Peyer's patch (tissue), 4 donors: ENCODE measurements around the gene UNC93B1. TPM values are rescaled to one million over a fixed set of nuclear protein-coding genes. Genes with fewer than 3 reads are reported as not detected.
"Not testable (repeated sequence)": the region's sequence is repeated elsewhere in the genome, so short reads cannot be mapped to it uniquely, and the experiment has no call there.

Experiments used
- DNase-seq, 3 donors: peaks; one replicate each; pipeline ENCODE4 v3.0.0-alpha.2; 2017 to 2019
- H3K27ac ChIP-seq, 4 donors: fragments of 200-600 bp; sonication (generic); one replicate each; pipeline ENCODE4 v1.5.1; 2016 to 2019
- H3K27me3 ChIP-seq, 2 donors: fragments of 200-600 bp; sonication (generic); one replicate each; pipeline ENCODE4 v1.5.1; 2019
- H3K36me3 ChIP-seq, 3 donors: fragments of 200-600 bp; sonication (generic); one replicate each; pipeline ENCODE4 v1.5.1; 2016 to 2019
- H3K4me1 ChIP-seq, 4 donors: fragments of 200-600 bp; sonication (generic); one replicate each; pipeline ENCODE4 v1.5.1; 2016 to 2019
- H3K4me3 ChIP-seq, 4 donors: fragments of 200-600 bp; sonication (generic); 1 replicate in 3 of 4; 2 replicates in 1 of 4; pipeline ENCODE4 v1.5.1; 2016 to 2019; ENCODE audit warnings: mild to moderate bottlenecking in 1 of 4
- H3K9me3 ChIP-seq, 4 donors: fragments of 200-600 bp; sonication (generic); one replicate each; pipeline ENCODE4 v1.5.1; 2016 to 2019; ENCODE audit warnings: mild to moderate bottlenecking in 1 of 4
- POLR2A ChIP-seq, 2 donors: fragments of 450-650 bp; IDR thresholded peaks; one replicate each; pipeline ENCODE4 v1.5.1; 2017; ENCODE audit warnings: antibody characterized with exemption in 2 of 2, mild to moderate bottlenecking in 2 of 2, moderate library complexity in 2 of 2
- total RNA-seq, 4 donors: library from RNA; depleted of rRNA; stranded (reverse); fragments of >200 nt; gene quantifications; one replicate each; pipeline ENCODE4 v1.1.0, GENCODE V29; 2016
- TF ChIP-seq, protein P1 (sequence below), 6 experiments: fragments of 450-650 bp in 4 of 6; fragments of 200-600 bp in 2 of 6; sonication (generic) in 1 of 6; IDR thresholded peaks; one replicate each; pipeline ENCODE4 v1.5.1; 2017 to 2019; ENCODE audit warnings: antibody characterized with exemption in 6 of 6, mild to moderate bottlenecking in 3 of 6, moderate library complexity in 1 of 6

The UNC93B1 gene
- total RNA-seq, 4 donors from 2014 or later: 68.7 to 154 (median 91.6) TPM

GRCh38 chr11:67996622-67997474 lies 7.0 kb downstream of the UNC93B1 start:
- Histone ChIP-seq H3K9me3 (no peaks in the 10 kb centered on the region), H3K4me3 (peak overlapping the region in 2 of 4 donors; percentile 8 to 36), H3K36me3 (peaks cover 0 to 4% (median 0%) of the 10 kb centered on the region in 3 donors), H3K27me3 (no peaks in the 10 kb centered on the region), H3K27ac (peak overlapping the region in 2 of 4 donors; percentile 78 to 85), H3K4me1 (peaks cover 0 to 37% (median 20%) of the 10 kb centered on the region in 4 donors)
- TF ChIP-seq, protein P1, sequence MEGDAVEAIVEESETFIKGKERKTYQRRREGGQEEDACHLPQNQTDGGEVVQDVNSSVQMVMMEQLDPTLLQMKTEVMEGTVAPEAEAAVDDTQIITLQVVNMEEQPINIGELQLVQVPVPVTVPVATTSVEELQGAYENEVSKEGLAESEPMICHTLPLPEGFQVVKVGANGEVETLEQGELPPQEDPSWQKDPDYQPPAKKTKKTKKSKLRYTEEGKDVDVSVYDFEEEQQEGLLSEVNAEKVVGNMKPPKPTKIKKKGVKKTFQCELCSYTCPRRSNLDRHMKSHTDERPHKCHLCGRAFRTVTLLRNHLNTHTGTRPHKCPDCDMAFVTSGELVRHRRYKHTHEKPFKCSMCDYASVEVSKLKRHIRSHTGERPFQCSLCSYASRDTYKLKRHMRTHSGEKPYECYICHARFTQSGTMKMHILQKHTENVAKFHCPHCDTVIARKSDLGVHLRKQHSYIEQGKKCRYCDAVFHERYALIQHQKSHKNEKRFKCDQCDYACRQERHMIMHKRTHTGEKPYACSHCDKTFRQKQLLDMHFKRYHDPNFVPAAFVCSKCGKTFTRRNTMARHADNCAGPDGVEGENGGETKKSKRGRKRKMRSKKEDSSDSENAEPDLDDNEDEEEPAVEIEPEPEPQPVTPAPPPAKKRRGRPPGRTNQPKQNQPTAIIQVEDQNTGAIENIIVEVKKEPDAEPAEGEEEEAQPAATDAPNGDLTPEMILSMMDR (IDR thresholded peaks at IDR 0.05): no peak
- TF ChIP-seq POLR2A (IDR thresholded peaks at IDR 0.05): no peak
- peak; percentile 44 to 94 (median 87) for DNase-seq

DNA sequence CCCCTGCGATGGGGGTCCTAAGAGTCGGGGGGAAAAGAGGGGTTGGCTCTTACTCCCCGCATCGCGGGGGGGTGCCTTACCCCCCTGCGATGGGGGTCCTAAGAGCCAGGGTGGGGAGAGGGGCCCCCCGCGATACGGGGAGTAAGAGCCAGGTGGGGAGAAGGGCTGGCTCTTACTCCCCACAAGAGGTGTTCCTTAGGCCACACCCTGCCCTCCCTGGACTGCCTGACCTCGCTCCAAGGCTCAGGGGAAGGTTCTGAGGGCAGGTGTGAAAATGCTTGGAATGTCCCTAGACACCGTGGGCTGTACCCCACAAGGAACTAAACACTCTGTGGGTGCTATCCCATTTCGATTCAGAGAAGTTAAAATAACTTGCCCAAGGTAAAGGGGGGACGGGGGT lies 7.8 kb downstream of the UNC93B1 start:
- Histone ChIP-seq H3K9me3 (no peaks in the 10 kb centered on the region), H3K27me3 (no peaks in the 10 kb centered on the region), H3K4me3 (no peak overlapping the region), H3K27ac (peak overlapping the region in 1 of 4 donors; percentile 85), H3K36me3 (peaks cover 0 to 4% (median 0%) of the 10 kb centered on the region in 3 donors), H3K4me1 (peaks cover 0 to 37% (median 22%) of the 10 kb centered on the region in 4 donors)
- TF ChIP-seq POLR2A (IDR thresholded peaks at IDR 0.05): no peak
- TF ChIP-seq, protein P1 (IDR thresholded peaks at IDR 0.05): no peak
- peak; percentile 2 to 44 (median 43) for DNase-seq

GRCh38 chr11:67995579-67995978 lies 8.3 kb downstream of the UNC93B1 start:
- not testable (repeated sequence) for H3K4me3 ChIP-seq, H3K9me3 ChIP-seq, H3K36me3 ChIP-seq, H3K27ac ChIP-seq, H3K27me3 ChIP-seq
- H3K4me1 ChIP-seq: peaks cover 0 to 37% (median 22%) of the 10 kb centered on the region in 4 donors
- DNase-seq: peak in 2 of 3 donors; percentile 11 to 36

GRCh38 chr11:67995129-67995528 lies 8.8 kb downstream of the UNC93B1 start:
- H3K4me1 ChIP-seq: peaks cover 0 to 36% (median 22%) of the 10 kb centered on the region in 4 donors
- not testable (repeated sequence) for H3K27ac ChIP-seq, H3K4me3 ChIP-seq, H3K27me3 ChIP-seq, H3K36me3 ChIP-seq, H3K9me3 ChIP-seq
- peak in 1 of 3 donors; percentile 42 for DNase-seq

DNA sequence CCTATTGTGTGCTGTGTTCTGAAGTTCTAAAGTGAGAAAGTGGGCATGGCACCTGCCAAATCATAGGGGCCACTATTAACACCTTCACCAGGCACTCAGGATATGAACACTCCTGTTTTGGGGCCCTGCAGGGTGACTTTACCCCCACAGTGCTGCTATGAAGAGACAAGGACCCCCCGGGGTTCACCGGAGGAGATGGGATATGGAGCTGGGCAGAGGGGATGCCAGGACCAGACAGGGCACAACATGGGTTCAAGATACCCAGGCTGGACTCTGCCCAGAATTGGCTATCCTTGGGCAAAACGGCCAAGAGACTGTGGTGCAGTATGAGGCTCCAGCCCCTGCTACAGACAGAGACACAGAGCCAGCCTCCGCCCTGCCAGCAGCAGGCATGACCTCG lies 9.5 kb downstream of the UNC93B1 start:
- H3K36me3 ChIP-seq, H3K27me3 ChIP-seq, H3K4me3 ChIP-seq, H3K9me3 ChIP-seq: not testable (repeated sequence)
- DNase-seq: peak in 1 of 3 donors; percentile 37
- peak overlapping the region in 1 of 4 donors; percentile 38 for H3K27ac ChIP-seq
- H3K4me1 ChIP-seq: peaks cover 0 to 31% (median 20%) of the 10 kb centered on the region in 4 donors

DNA sequence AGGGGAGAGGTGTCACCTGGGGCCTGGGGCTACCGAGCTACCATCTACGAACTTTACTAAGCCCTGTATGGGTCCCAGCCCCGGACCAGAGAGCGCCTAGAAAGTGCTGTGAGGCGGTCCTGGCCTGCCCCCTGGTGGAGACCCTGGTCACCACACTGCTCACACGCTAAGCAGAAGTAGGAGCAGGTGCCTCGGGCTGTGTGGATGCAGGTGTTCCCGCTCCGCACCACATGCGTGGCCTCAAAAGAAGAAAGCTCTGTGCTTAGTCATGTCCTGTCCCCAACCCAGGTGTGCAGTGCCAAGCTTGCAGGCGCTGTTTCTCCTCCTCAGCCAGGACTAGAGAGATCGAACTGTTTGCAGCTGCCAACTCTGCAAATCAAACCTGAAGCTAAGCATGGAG lies 10.1 kb downstream of the UNC93B1 start:
- Histone ChIP-seq H3K4me1 (peaks cover 0 to 28% (median 20%) of the 10 kb centered on the region in 4 donors), H3K27ac (peak overlapping the region in 1 of 4 donors; percentile 38)
- peak; percentile 65 to 89 (median 79) for DNase-seq
- not testable (repeated sequence) for H3K9me3 ChIP-seq, H3K36me3 ChIP-seq, H3K27me3 ChIP-seq, H3K4me3 ChIP-seq
- TF ChIP-seq, protein P1 (IDR thresholded peaks at IDR 0.05): peak; percentile 57 to 88 (median 70)

DNA sequence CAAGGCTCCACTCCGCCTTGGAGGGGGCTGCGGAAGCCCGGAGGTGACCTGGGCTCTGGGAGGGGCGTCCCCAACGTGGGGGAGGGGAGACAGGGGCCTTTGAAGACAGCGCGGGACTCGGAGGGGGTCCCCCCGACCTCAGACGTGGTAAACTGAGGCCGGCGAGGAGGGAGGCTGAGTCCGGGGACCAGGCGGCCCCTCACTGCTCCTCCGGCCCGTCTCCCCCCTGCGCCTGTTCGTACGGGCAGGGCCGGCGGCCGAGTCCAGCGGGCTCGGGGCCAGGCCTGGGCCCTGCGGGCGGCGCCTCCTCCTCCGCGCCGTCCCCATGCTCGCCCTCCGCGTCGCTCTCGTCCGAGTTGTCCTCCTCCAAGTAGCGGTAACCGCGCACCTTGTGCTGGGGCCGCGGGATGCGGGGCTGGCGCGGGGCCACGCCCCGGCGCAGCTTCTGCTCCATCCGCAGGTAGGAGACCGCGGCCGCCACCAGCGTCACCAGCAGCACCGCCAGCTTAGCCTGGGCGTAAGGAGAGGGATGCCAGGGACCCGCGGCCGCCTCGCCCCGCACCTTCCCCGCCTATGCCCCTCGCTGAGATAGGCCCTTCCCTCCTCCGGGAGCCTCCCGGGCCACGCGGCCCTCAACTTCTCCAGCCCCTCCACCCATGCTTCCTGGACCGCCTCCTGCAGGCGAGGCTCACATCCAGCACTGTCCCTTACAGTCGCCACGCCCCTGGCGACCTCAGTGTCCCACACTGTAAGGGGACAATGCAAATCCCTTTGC lies 12.4 kb downstream of the UNC93B1 start:
- DNase-seq: peak in 1 of 3 donors; percentile 46
- not testable (repeated sequence) for H3K27me3 ChIP-seq, H3K27ac ChIP-seq, H3K9me3 ChIP-seq, H3K36me3 ChIP-seq
- Histone ChIP-seq H3K4me3 (peak overlapping the region in 1 of 4 donors; percentile 28), H3K4me1 (peaks cover 0 to 15% (median 3%) of the 10 kb centered on the region in 4 donors)

- H3K27ac ChIP-seq, H3K36me3 ChIP-seq, H3K9me3 ChIP-seq, H3K4me1 ChIP-seq, H3K4me3 ChIP-seq, H3K27me3 ChIP-seq: not testable (repeated sequence)
- peak in 1 of 3 donors; percentile 47 for DNase-seq
Observed at GRCh38 chr11:67990546-67991346, 13.2 kb downstream of the UNC93B1 start.

DNA sequence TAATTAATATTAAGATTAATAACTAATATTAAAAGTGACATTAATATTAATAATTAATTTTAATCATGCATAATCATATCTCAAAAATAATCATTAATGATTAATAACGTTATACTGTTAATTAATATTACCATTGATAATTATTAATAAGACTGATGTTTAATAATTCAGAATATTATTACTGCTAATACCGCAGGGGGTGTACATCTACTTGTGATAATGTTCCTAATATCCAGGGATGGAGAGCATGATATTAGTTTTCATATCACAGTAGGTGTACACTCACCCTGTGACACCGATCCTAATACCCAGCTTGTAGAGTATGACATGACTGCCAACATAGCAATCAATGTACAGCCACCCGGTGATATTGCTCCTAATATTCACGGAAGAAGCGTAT lies 18.6 kb downstream of the UNC93B1 start:
- not testable (repeated sequence) for H3K27me3 ChIP-seq, H3K4me1 ChIP-seq, H3K9me3 ChIP-seq, H3K36me3 ChIP-seq, H3K4me3 ChIP-seq, DNase-seq, H3K27ac ChIP-seq
